ENCODE measurements around the gene MYO3B.

- TF ChIP-seq CTCF (conservative IDR thresholded peaks at IDR 0.05; ENCODE audit: low read depth, low read length) = no peak
- TF ChIP-seq EZH2 (IDR thresholded peaks at IDR 0.05; ENCODE audit: borderline replicate concordance, low read depth, low read length, poor library complexity, severe bottlenecking) = no peak
Measured at GRCh38 chr2:170314744-170315447, 136.9 kb downstream of the MYO3B start.
